Adrenal gland (tissue), 5 donors: Measurements from ENCODE around the gene SVOPL.

Experiments
- CTCF ChIP-seq, 6 experiments: fragments of 450-650 bp in 4 of 6; fragments of 200-600 bp in 2 of 6; sonication (generic) in 1 of 6; IDR thresholded peaks; 1 replicate in 5 of 6; 2 replicates in 1 of 6; pipeline versions ENCODE4 v1.5.1 to v1.8.0; 2016 to 2021; ENCODE audit warnings: antibody characterized with exemption in 6 of 6, mild to moderate bottlenecking in 2 of 6, moderate library complexity in 1 of 6
- POLR2A ChIP-seq, 2 donors: fragments of 450-650 bp; IDR thresholded peaks; one replicate each; pipeline ENCODE4 v1.6.1; 2017; ENCODE audit warnings: antibody characterized with exemption in 2 of 2, mild to moderate bottlenecking in 2 of 2, moderate library complexity in 1 of 2
- donor health status: DM: no; HTN: no; CAD: no.

- TF ChIP-seq CTCF (IDR thresholded peaks at IDR 0.05): no peak
- TF ChIP-seq POLR2A (IDR thresholded peaks at IDR 0.05): no peak
Measured at GRCh38 chr7:138670594-138670993, 30.6 kb downstream of the SVOPL start.
